Hepatocyte (in vitro differentiated cells): Measurements from ENCODE around the gene PRDM16. TPM values are rescaled to one million over a fixed set of nuclear protein-coding genes. Genes with fewer than 3 reads are reported as not detected.

ENCODE experiments used
- DNase-seq: peaks from one replicate; pipeline ENCODE4 v3.0.0-alpha.2; 2016; ENCODE audit warnings: low spot score
- H2AFZ ChIP-seq: fragments of 200-600 bp; sonication (generic); 2 replicates; pipeline ENCODE4 v1.6.0; 2016; ENCODE audit warnings: antibody characterized with exemption, mild to moderate bottlenecking
- H3K27ac ChIP-seq: fragments of 200-600 bp; sonication (generic); 2 replicates; pipeline ENCODE4 v1.5.1; 2016; ENCODE audit warnings: mild to moderate bottlenecking
- H3K27me3 ChIP-seq: fragments of 200-600 bp; sonication (generic); 2 replicates; pipeline ENCODE4 v1.6.1; 2016
- H3K36me3 ChIP-seq: fragments of 200-600 bp; sonication (generic); replicated peaks from 2 replicates; pipeline ENCODE4 v1.5.1; 2016; ENCODE audit warnings: low read depth; ENCODE audit not compliant: insufficient read depth
- H3K4me1 ChIP-seq: fragments of 200-600 bp; sonication (generic); 2 replicates; pipeline ENCODE4 v1.5.1; 2016; ENCODE audit warnings: mild to moderate bottlenecking, moderate library complexity; ENCODE audit not compliant: insufficient read depth
- H3K4me2 ChIP-seq: fragments of 200-600 bp; sonication (generic); 2 replicates; pipeline ENCODE4 v1.6.0; 2016
- H3K4me3 ChIP-seq: fragments of 200-600 bp; sonication (generic); 2 replicates; pipeline ENCODE4 v1.5.1; 2016; ENCODE audit warnings: mild to moderate bottlenecking
- H3K79me2 ChIP-seq: fragments of 200-600 bp; sonication (generic); 2 replicates; pipeline ENCODE4 v1.6.0; 2017; ENCODE audit warnings: mild to moderate bottlenecking
- H3K9me2 ChIP-seq: fragments of 200-600 bp; sonication (generic); replicated peaks from 2 replicates; pipeline ENCODE4 v1.6.0; 2017; ENCODE audit warnings: mild to moderate bottlenecking; ENCODE audit not compliant: insufficient read depth
- H3K9me3 ChIP-seq: fragments of 200-600 bp; sonication (generic); 2 replicates; pipeline ENCODE4 v1.5.1; 2016; ENCODE audit warnings: low read depth, mild to moderate bottlenecking
- H4K20me1 ChIP-seq: fragments of 200-600 bp; sonication (generic); 2 replicates; pipeline ENCODE4 v1.6.0; 2016; ENCODE audit warnings: mild to moderate bottlenecking; ENCODE audit not compliant: insufficient read depth, poor library complexity, severe bottlenecking
- CTCF ChIP-seq: fragments of 200-600 bp; sonication (generic); IDR thresholded peaks from 2 replicates; pipeline ENCODE4 v1.5.1; 2016; ENCODE audit warnings: antibody characterized with exemption, mild to moderate bottlenecking; ENCODE audit not compliant: poor library complexity
- EZH2 ChIP-seq: fragments of 200-600 bp; sonication (generic); IDR thresholded peaks from 2 replicates; pipeline ENCODE4 v1.6.1; 2016; ENCODE audit warnings: antibody characterized with exemption, mild to moderate bottlenecking, borderline replicate concordance
- EZH2phosphoT487 ChIP-seq: fragments of 200-600 bp; sonication (generic); IDR thresholded peaks from one replicate; pipeline ENCODE4 v1.6.1; 2018; ENCODE audit warnings: antibody characterized with exemption, mild to moderate bottlenecking, low read depth, moderate library complexity; ENCODE audit not compliant: unreplicated experiment, severe bottlenecking
- WGBS: methylation state at CpG from one replicate; pipeline ENCODE4 v1.1.6; 2016; ENCODE audit warnings: low lambda C conversion rate; ENCODE audit errors: missing lambda C conversion rate; 5-methylcytosine and 5-hydroxymethylcytosine counted together
- polyA plus RNA-seq: library from polyadenylated mRNA; unstranded; fragments of >200 nt; fragmentation: Nextera tagmentation; extraction: Ambion mirVana; gene quantifications from 2 replicates; pipeline ENCODE4 v1.2.1, GENCODE V29; 2016
- total RNA-seq: library from RNA; depleted of rRNA; stranded (reverse); fragments of >200 nt; gene quantifications from 2 replicates; pipeline ENCODE4 v1.2.3, GENCODE V29; 2014

PRDM16 gene
- total and polyA plus RNA-seq, 2 experiments from 2014 or later = 8.1 to 9.9 TPM

- no peaks in the 10 kb centered on the region for H3K79me2 ChIP-seq
- H3K9me2 ChIP-seq = no peaks in the 10 kb centered on the region
- TF ChIP-seq EZH2 (no peak), CTCF (no peak), EZH2phosphoT487 (no peak)
- 74% methylated on average over 36 of the region's 36 CpGs for WGBS
- peak overlapping the region; percentile 87 for H3K27ac ChIP-seq
- no peaks in the 10 kb centered on the region for H3K9me3 ChIP-seq
- H3K27me3 ChIP-seq = no peaks in the 10 kb centered on the region
- peaks cover 44% of the 10 kb centered on the region for H3K4me1 ChIP-seq
- no peak overlapping the region for H2AFZ ChIP-seq
- peak overlapping the region; percentile 53 for H3K4me2 ChIP-seq
- no peak overlapping the region for H3K4me3 ChIP-seq
- DNase-seq = peak; percentile 38
- H3K36me3 ChIP-seq = no peaks in the 10 kb centered on the region
- no peaks in the 10 kb centered on the region for H4K20me1 ChIP-seq
These were observed 65.5 kb downstream of the PRDM16 start for GRCh38 chr1:3134381-3135072.

DNA sequence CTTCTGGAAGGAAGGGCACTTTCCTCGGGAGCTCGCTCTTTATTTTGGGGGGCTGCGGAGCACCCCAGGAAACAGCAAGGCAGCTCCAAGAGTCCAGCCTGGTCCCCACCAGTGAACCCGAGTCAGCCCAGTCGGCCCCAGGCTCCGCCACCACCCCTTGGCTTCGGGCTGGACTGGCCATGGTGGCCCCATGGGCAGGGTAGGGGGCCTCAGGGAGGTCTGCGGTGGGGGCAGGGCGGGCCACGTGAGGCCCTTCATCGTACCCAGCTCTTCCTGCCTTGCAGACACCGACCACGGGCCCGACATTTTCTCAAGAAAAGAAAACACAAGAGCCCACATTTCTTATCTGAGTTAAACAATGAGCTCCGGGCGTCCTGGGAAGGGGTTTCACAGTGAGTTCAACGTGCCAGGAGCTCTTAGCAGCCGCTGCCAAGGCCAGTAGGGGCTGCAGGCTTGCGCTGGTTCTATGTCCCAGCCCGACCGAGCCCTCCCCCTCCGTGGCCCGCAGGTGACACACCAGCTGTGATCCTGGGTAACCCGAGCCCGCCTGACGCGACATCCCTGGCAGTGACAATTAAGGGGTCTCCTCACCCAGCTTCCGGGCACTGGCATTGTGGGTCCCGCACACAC, 66.2 kb downstream of the PRDM16 start:
- DNase-seq = peak; percentile 45

DNA sequence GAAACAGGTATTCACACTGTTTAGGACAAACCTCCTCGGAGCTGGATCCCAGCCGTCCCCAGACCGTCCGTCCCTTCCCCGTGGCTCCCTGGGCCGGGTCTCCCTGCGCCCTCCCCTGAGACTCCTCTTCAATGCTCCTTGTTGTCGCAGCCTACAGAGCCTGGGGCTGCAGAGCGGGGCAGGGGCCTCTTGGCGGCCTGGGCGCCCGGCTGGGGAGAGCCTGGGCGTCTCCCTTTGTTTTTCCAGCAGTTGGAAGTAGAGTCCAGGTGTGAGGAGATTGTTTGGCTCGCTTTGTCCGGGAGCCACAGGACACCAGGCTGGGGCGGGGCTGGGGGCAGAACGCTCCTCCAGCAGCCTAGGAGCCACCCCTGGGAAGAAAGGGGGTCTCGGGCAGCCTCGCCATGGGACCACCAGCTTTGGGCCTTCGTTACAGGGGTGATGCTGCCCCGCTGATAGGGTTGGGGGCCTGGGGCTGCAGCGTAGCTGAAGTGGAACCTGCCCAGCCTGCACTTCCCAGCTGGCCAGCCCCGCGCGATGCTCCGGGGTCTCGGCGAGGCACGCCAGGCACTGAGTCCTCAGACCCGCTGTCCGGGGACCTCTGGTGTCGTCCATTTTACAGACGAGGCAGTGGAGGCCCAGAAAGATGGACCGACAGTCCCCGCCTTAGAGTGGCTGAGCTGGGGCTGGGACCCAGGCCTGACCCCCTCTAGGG, 66.9 kb downstream of the PRDM16 start:
- Histone ChIP-seq H3K4me2 (peak overlapping the region; percentile 43), H3K27me3 (no peaks in the 10 kb centered on the region), H3K79me2 (no peaks in the 10 kb centered on the region), H3K4me1 (peaks cover 44% of the 10 kb centered on the region), H3K36me3 (no peaks in the 10 kb centered on the region), H3K27ac (peak overlapping the region; percentile 87), H3K9me3 (no peaks in the 10 kb centered on the region), H4K20me1 (no peaks in the 10 kb centered on the region), H3K9me2 (no peaks in the 10 kb centered on the region), H2AFZ (no peak overlapping the region), H3K4me3 (no peak overlapping the region)
- no peak for DNase-seq
- 74% methylated on average over 33 of the region's 35 CpGs for WGBS
- TF ChIP-seq EZH2 (no peak), EZH2phosphoT487 (no peak), CTCF (no peak)

More for the DNA sequence above, 66.2 kb downstream of the PRDM16 start:
- TF ChIP-seq EZH2 = no peak
- Histone ChIP-seq H3K27me3 (no peaks in the 10 kb centered on the region), H3K9me2 (no peaks in the 10 kb centered on the region), H3K36me3 (no peaks in the 10 kb centered on the region), H3K9me3 (no peaks in the 10 kb centered on the region), H2AFZ (no peak overlapping the region), H4K20me1 (no peaks in the 10 kb centered on the region), H3K4me3 (no peak overlapping the region), H3K4me2 (peak overlapping the region; percentile 43), H3K4me1 (peaks cover 44% of the 10 kb centered on the region), H3K27ac (peak overlapping the region; percentile 87), H3K79me2 (no peaks in the 10 kb centered on the region)
- WGBS = 68% methylated on average over 26 of the region's 29 CpGs

DNA sequence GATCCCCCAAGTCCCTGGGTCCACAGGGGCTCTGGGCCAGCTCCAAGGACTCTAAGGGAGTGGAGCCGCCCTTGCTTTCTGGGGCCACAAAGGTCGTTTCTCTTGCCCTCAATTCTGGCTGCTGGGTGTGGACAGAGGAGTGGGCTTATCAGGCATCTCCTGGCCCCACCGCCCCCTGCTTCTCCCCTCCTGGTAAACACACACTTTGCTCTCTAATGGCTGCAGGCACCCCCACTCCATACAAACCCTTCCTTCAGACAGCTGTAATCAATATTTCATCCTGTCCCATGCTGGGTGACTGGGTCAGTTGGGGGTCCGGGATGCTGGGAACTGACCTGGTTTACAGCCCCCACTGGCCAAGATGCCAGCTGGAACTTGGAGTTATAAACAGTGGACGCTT, 67.5 kb downstream of the PRDM16 start:
- H3K27ac ChIP-seq = no peak overlapping the region
- 75% methylated on average over 5 of the region's 5 CpGs for WGBS
- no peaks in the 10 kb centered on the region for H3K9me3 ChIP-seq
- TF ChIP-seq CTCF (no peak), EZH2phosphoT487 (no peak), EZH2 (no peak)
- no peaks in the 10 kb centered on the region for H4K20me1 ChIP-seq
- H3K4me3 ChIP-seq = no peak overlapping the region
- no peaks in the 10 kb centered on the region for H3K9me2 ChIP-seq
- peaks cover 44% of the 10 kb centered on the region for H3K4me1 ChIP-seq
- no peak for DNase-seq
- H3K27me3 ChIP-seq = no peaks in the 10 kb centered on the region
- no peak overlapping the region for H3K4me2 ChIP-seq
- H3K36me3 ChIP-seq = no peaks in the 10 kb centered on the region
- H2AFZ ChIP-seq = no peak overlapping the region
- H3K79me2 ChIP-seq = no peaks in the 10 kb centered on the region
